Astrocyte (in vitro differentiated cells and primary cell): ENCODE data around the gene ANO7. TPM values are rescaled to one million over a fixed set of nuclear protein-coding genes. Genes with fewer than 3 reads are reported as not detected.

Experiments
- DNase-seq: peaks from one replicate; pipeline ENCODE4 v3.0.0-alpha.2; 2010; ENCODE audit warnings: low read depth
- FAIRE-seq: peaks from 2 replicates; lab custom pipeline; 2011; peaks lifted over from hg19 to GRCh38; lab: Jason Lieb, UNC
- H2AFZ ChIP-seq: 2 replicates; pipeline ENCODE4 v1.6.0; 2012; ENCODE audit warnings: low read depth, low read length, inconsistent platforms
- H3K27ac ChIP-seq: 2 replicates; pipeline ENCODE4 v1.5.1; 2011; ENCODE audit warnings: low read depth, low read length, inconsistent platforms
- H3K27me3 ChIP-seq: 2 replicates; pipeline ENCODE4 v1.6.0; 2011; ENCODE audit warnings: low read length, inconsistent platforms; ENCODE audit not compliant: insufficient read depth
- H3K36me3 ChIP-seq: 2 replicates; pipeline ENCODE4 v1.5.1; 2011; ENCODE audit warnings: low read length, inconsistent platforms; ENCODE audit not compliant: insufficient read depth
- H3K4me1 ChIP-seq: 2 replicates; pipeline ENCODE4 v1.5.1; 2011; ENCODE audit warnings: low read length, inconsistent platforms; ENCODE audit not compliant: insufficient read depth
- H3K4me2 ChIP-seq: 2 replicates; pipeline ENCODE4 v1.6.0; 2012; ENCODE audit warnings: low read length, inconsistent platforms
- H3K4me3 ChIP-seq: 2 replicates; pipeline ENCODE4 v1.5.1; 2011; ENCODE audit warnings: low read depth, mild to moderate bottlenecking, low read length, inconsistent platforms; ENCODE audit not compliant: insufficient read depth
- H3K79me2 ChIP-seq: 2 replicates; pipeline ENCODE4 v1.6.0; 2012; ENCODE audit warnings: mild to moderate bottlenecking, low read length, inconsistent platforms; ENCODE audit not compliant: insufficient read depth
- H3K9ac ChIP-seq: 2 replicates; pipeline ENCODE4 v1.6.0; 2012; ENCODE audit warnings: mild to moderate bottlenecking, low read length, inconsistent platforms
- H3K9me3 ChIP-seq: 2 replicates; pipeline ENCODE4 v1.5.1; 2012; ENCODE audit warnings: low read depth, mild to moderate bottlenecking, low read length, inconsistent platforms; ENCODE audit not compliant: insufficient read depth
- H4K20me1 ChIP-seq: 2 replicates; pipeline ENCODE4 v1.6.0; 2012; ENCODE audit warnings: low read length, inconsistent platforms; ENCODE audit not compliant: insufficient read depth
- H3K27ac Mint-ChIP-seq: one replicate; pipeline ENCODE4 v1.8.0; 2021; ENCODE audit warnings: mild to moderate bottlenecking, mixed read lengths; ENCODE audit not compliant: unreplicated experiment
- H3K27me3 Mint-ChIP-seq: one replicate; pipeline ENCODE4 v1.8.0; 2021; ENCODE audit warnings: low read depth, mixed read lengths; ENCODE audit not compliant: unreplicated experiment
- H3K36me3 Mint-ChIP-seq: one replicate; pipeline ENCODE4 v1.8.0; 2021; ENCODE audit warnings: low read depth, mixed read lengths; ENCODE audit not compliant: unreplicated experiment
- H3K4me1 Mint-ChIP-seq: one replicate; pipeline ENCODE4 v1.8.0; 2021; ENCODE audit warnings: low read depth, mixed read lengths; ENCODE audit not compliant: unreplicated experiment
- H3K4me3 Mint-ChIP-seq: one replicate; pipeline ENCODE4 v1.8.0; 2021; ENCODE audit warnings: mild to moderate bottlenecking, moderate library complexity, mixed read lengths; ENCODE audit not compliant: unreplicated experiment
- H3K9me3 Mint-ChIP-seq: one replicate; pipeline ENCODE4 v1.8.0; 2021; ENCODE audit warnings: mild to moderate bottlenecking, mixed read lengths; ENCODE audit not compliant: unreplicated experiment
- EZH2 ChIP-seq: IDR thresholded peaks from 2 replicates; pipeline ENCODE4 v1.6.1; 2012; ENCODE audit warnings: mild to moderate bottlenecking, low read length, inconsistent platforms; ENCODE audit not compliant: insufficient read depth
- total RNA-seq: library from RNA; stranded (reverse); gene quantifications from 2 replicates; pipeline ENCODE4 v1.2.1, GENCODE V29; 2021
- TF ChIP-seq, protein P1 (sequence below): IDR thresholded peaks from 2 replicates; pipeline ENCODE4 v1.5.1; 2011; ENCODE audit warnings: low read depth, mild to moderate bottlenecking, inconsistent platforms, low read length, moderate library complexity; ENCODE audit not compliant: insufficient read depth

Gene ANO7
- total RNA-seq, 1 donor from 2014 or later: 7.1 TPM

- FAIRE-seq (no peak), DNase-seq (no peak)
- Mint-ChIP-seq H3K4me3 (no peak overlapping the region), H3K27ac (no peak overlapping the region), H3K9me3 (no peaks in the 10 kb centered on the region), H3K4me1 (peaks cover 19% of the 10 kb centered on the region), H3K36me3 (peaks cover 11% of the 10 kb centered on the region), H3K27me3 (no peaks in the 10 kb centered on the region)
- Histone ChIP-seq H3K9ac (no peak overlapping the region), H3K4me1 (peaks cover 22% of the 10 kb centered on the region), H4K20me1 (peaks cover 24% of the 10 kb centered on the region), H3K36me3 (peaks cover 3% of the 10 kb centered on the region), H3K27ac (no peak overlapping the region), H2AFZ (no peak overlapping the region), H3K27me3 (no peaks in the 10 kb centered on the region), H3K4me3 (no peak overlapping the region), H3K4me2 (peak overlapping the region; percentile 26), H3K79me2 (peaks cover 7% of the 10 kb centered on the region), H3K9me3 (no peaks in the 10 kb centered on the region)
- TF ChIP-seq, protein P1, sequence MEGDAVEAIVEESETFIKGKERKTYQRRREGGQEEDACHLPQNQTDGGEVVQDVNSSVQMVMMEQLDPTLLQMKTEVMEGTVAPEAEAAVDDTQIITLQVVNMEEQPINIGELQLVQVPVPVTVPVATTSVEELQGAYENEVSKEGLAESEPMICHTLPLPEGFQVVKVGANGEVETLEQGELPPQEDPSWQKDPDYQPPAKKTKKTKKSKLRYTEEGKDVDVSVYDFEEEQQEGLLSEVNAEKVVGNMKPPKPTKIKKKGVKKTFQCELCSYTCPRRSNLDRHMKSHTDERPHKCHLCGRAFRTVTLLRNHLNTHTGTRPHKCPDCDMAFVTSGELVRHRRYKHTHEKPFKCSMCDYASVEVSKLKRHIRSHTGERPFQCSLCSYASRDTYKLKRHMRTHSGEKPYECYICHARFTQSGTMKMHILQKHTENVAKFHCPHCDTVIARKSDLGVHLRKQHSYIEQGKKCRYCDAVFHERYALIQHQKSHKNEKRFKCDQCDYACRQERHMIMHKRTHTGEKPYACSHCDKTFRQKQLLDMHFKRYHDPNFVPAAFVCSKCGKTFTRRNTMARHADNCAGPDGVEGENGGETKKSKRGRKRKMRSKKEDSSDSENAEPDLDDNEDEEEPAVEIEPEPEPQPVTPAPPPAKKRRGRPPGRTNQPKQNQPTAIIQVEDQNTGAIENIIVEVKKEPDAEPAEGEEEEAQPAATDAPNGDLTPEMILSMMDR: no peak
- TF ChIP-seq EZH2: no peak
Observed at GRCh38 chr2:241156971-241157441, 31.5 kb upstream of the ANO7 start.

- Histone ChIP-seq H3K4me2 (peak overlapping the region; percentile 26), H3K36me3 (peaks cover 5% of the 10 kb centered on the region), H3K4me3 (no peak overlapping the region), H3K9ac (peak overlapping the region; percentile 12), H2AFZ (no peak overlapping the region), H3K4me1 (peaks cover 27% of the 10 kb centered on the region), H4K20me1 (peaks cover 24% of the 10 kb centered on the region), H3K27me3 (no peaks in the 10 kb centered on the region), H3K27ac (peak overlapping the region; percentile 23), H3K9me3 (no peaks in the 10 kb centered on the region), H3K79me2 (peaks cover 2% of the 10 kb centered on the region)
- H3K4me3 Mint-ChIP-seq: no peak overlapping the region
- H3K27ac Mint-ChIP-seq: no peak overlapping the region
- no peaks in the 10 kb centered on the region for H3K9me3 Mint-ChIP-seq
- peak; percentile 25 for DNase-seq
- FAIRE-seq: no peak
- peaks cover 18% of the 10 kb centered on the region for H3K4me1 Mint-ChIP-seq
- no peak for TF ChIP-seq EZH2
- TF ChIP-seq, protein P1: no peak
- H3K36me3 Mint-ChIP-seq: peaks cover 14% of the 10 kb centered on the region
- H3K27me3 Mint-ChIP-seq: no peaks in the 10 kb centered on the region
Observed at GRCh38 chr2:241157841-241158545, 30.5 kb upstream of the ANO7 start.

GRCh38 chr2:241158546-241158900 lies 30.0 kb upstream of the ANO7 start:
- Histone ChIP-seq H4K20me1 (peaks cover 22% of the 10 kb centered on the region), H2AFZ (no peak overlapping the region), H3K9me3 (no peaks in the 10 kb centered on the region), H3K4me3 (no peak overlapping the region), H3K79me2 (no peaks in the 10 kb centered on the region), H3K9ac (no peak overlapping the region), H3K4me1 (peaks cover 27% of the 10 kb centered on the region), H3K27ac (no peak overlapping the region), H3K4me2 (no peak overlapping the region), H3K36me3 (peaks cover 10% of the 10 kb centered on the region), H3K27me3 (no peaks in the 10 kb centered on the region)
- H3K27ac Mint-ChIP-seq: no peak overlapping the region
- peaks cover 16% of the 10 kb centered on the region for H3K36me3 Mint-ChIP-seq
- FAIRE-seq (no peak), DNase-seq (no peak)
- no peak overlapping the region for H3K4me3 Mint-ChIP-seq
- H3K27me3 Mint-ChIP-seq: no peaks in the 10 kb centered on the region
- H3K9me3 Mint-ChIP-seq: no peaks in the 10 kb centered on the region
- TF ChIP-seq, protein P1: no peak
- no peak for TF ChIP-seq EZH2
- peaks cover 13% of the 10 kb centered on the region for H3K4me1 Mint-ChIP-seq
